Panc1 (cell line): ENCODE results near the gene CCT7.

Experiments used
- SIN3A ChIP-seq: IDR thresholded peaks from 2 replicates; pipeline ENCODE4 v1.6.1; 2012; ENCODE audit warnings: low read depth, mild to moderate bottlenecking, low read length, moderate library complexity, borderline replicate concordance; ENCODE audit not compliant: insufficient read depth
- TF ChIP-seq, protein P1 (sequence below): fragments of 450-650 bp; IDR thresholded peaks from 2 replicates; pipeline ENCODE4 v1.5.1; 2017; ENCODE audit warnings: mild to moderate bottlenecking

DNA sequence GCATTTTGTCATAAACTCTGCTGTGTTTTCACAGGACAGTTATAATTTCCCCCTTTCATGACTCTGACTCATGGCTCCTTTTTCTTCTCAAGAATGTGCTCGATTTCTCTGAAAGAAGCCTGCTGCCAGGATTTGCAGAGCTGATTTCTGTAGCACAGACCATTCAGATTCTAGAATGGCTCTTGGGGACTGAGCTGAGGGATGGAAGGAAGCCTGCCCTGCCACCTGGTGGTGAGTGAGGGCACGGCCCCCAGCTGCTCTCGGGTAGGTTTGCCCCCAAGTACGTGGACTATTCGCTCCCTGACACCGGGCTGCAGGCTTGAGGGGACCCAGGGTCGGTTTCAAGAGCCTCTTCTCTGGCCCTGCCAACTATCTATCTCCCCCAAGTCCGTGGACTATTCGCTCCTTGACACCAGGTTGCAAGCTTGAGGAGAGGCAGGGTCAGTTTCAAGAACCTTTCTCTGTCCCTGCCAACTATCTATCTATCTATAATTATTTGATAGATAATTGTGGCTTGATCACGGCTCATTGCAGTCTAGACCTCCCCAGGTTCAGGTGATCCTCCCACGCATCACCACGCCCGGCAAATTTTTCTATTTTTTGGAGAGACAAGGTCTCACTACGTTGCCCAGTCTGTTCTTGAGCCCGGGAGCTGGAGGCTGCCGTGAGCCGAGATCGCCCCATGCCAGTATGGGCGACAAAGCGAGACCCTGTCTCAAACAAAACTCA, 21.5 kb upstream of the CCT7 start:
- TF ChIP-seq, protein P1, sequence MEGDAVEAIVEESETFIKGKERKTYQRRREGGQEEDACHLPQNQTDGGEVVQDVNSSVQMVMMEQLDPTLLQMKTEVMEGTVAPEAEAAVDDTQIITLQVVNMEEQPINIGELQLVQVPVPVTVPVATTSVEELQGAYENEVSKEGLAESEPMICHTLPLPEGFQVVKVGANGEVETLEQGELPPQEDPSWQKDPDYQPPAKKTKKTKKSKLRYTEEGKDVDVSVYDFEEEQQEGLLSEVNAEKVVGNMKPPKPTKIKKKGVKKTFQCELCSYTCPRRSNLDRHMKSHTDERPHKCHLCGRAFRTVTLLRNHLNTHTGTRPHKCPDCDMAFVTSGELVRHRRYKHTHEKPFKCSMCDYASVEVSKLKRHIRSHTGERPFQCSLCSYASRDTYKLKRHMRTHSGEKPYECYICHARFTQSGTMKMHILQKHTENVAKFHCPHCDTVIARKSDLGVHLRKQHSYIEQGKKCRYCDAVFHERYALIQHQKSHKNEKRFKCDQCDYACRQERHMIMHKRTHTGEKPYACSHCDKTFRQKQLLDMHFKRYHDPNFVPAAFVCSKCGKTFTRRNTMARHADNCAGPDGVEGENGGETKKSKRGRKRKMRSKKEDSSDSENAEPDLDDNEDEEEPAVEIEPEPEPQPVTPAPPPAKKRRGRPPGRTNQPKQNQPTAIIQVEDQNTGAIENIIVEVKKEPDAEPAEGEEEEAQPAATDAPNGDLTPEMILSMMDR = peak; percentile 98
- no peak for TF ChIP-seq SIN3A
